ENCODE data around the gene SPIB.

DNA sequence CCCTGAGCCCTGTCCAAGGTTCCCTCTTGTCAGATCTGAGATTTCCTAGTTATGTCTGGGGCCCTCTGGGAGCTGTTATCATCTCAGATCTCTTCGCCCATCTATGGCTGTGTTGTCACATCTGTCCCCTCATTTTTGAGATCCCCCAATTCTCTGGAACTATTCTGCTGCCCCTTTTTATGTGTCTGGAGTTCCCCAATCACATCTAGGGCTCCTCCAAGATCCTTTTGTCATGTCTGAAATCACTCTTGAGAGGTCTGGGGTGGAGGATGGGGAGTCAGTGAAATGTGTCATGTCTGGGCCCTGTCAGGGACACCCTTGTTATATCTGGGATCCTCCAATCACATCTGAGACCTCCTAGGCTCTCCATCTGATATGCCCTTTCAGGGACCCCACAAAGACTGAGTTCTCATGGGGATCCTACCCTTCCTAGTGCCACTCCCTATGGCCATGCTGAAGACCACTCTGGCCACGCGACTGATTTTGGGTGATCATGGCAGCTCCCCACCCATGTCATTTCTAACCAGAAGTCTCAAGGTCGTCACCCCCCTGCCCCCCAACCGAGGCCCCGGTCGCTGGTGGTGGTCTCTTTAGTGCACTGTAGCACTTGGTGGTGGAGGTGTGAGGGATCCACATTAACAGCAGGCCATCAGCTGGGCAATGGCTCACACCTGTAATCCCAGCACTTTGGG is 10.2 kb downstream of the SPIB start:
- TF ChIP-seq, protein P1, sequence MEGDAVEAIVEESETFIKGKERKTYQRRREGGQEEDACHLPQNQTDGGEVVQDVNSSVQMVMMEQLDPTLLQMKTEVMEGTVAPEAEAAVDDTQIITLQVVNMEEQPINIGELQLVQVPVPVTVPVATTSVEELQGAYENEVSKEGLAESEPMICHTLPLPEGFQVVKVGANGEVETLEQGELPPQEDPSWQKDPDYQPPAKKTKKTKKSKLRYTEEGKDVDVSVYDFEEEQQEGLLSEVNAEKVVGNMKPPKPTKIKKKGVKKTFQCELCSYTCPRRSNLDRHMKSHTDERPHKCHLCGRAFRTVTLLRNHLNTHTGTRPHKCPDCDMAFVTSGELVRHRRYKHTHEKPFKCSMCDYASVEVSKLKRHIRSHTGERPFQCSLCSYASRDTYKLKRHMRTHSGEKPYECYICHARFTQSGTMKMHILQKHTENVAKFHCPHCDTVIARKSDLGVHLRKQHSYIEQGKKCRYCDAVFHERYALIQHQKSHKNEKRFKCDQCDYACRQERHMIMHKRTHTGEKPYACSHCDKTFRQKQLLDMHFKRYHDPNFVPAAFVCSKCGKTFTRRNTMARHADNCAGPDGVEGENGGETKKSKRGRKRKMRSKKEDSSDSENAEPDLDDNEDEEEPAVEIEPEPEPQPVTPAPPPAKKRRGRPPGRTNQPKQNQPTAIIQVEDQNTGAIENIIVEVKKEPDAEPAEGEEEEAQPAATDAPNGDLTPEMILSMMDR (IDR thresholded peaks at IDR 0.05) = no peak
- no peak for TF ChIP-seq POLR2A (IDR thresholded peaks at IDR 0.05)

All from heart left ventricle (tissue), 13 donors.